ENCODE results near the gene PDLIM1. TPM values are rescaled to one million over a fixed set of nuclear protein-coding genes. Genes with fewer than 3 reads are reported as not detected.
A peak's percentile ranks its signal among the peaks of the same experiment; 100 is the strongest.

Gene PDLIM1
- total and polyA plus RNA-seq, 8 donors, result 41.7 to 289 (median 182) TPM

GRCh38 chr10:95332666-95333249 is 42.0 kb upstream of the PDLIM1 start:
- H3K36me3 ChIP-seq, result peaks cover 15 to 92% (median 52%) of the 10 kb centered on the region in 4 donors
- WGBS, 5 donors, result 93 to 97% (median 95%) methylated on average over 4 of the region's 4 CpGs
- intact Hi-C loops (cut with DNase I; ENCODE audit: low total_unique reads), result no loop called here
- no peak for DNase-seq
- no peak for TF ChIP-seq POLR2A (IDR thresholded peaks at IDR 0.05)
- TF ChIP-seq CTCF (IDR thresholded peaks at IDR 0.05), result no peak
- no peak for TF ChIP-seq POLR2AphosphoS5 (IDR thresholded peaks at IDR 0.05)
- no peak for TF ChIP-seq EP300 (IDR thresholded peaks at IDR 0.05)
- peaks cover 13 to 85% (median 43%) of the 10 kb centered on the region in 4 donors for H3K4me1 ChIP-seq
- H3K27ac ChIP-seq, result peak overlapping the region in 4 of 5 donors; percentile 86 to 92 (median 88)
- H3K27me3 ChIP-seq, result no peaks in the 10 kb centered on the region
- H3K9me3 ChIP-seq, result no peaks in the 10 kb centered on the region
- no peak overlapping the region for H3K4me3 ChIP-seq

GRCh38 chr10:95331596-95332130 is 40.9 kb upstream of the PDLIM1 start:
- Histone ChIP-seq H3K4me3 (no peak overlapping the region), H3K4me1 (peaks cover 22 to 85% (median 51%) of the 10 kb centered on the region in 4 donors), H3K9me3 (no peaks in the 10 kb centered on the region), H3K27me3 (no peaks in the 10 kb centered on the region), H3K36me3 (peaks cover 12 to 82% (median 41%) of the 10 kb centered on the region in 4 donors), H3K27ac (peak overlapping the region in 4 of 5 donors; percentile 65 to 92 (median 88))
- TF ChIP-seq POLR2A (IDR thresholded peaks at IDR 0.05), result no peak
- no peak for TF ChIP-seq EP300 (IDR thresholded peaks at IDR 0.05)
- no peak for TF ChIP-seq CTCF (IDR thresholded peaks at IDR 0.05)
- no peak for DNase-seq
- intact Hi-C loops (cut with DNase I; ENCODE audit: low total_unique reads), result no loop called here
- 87 to 96% (median 89%) methylated on average over 3 of the region's 3 CpGs for WGBS, 5 donors

- no peak for DNase-seq
- Histone ChIP-seq H3K27me3 (no peaks in the 10 kb centered on the region), H3K4me3 (no peak overlapping the region), H3K9me3 (no peaks in the 10 kb centered on the region), H3K36me3 (peaks cover 7 to 75% (median 34%) of the 10 kb centered on the region in 4 donors), H3K4me1 (peaks cover 22 to 85% (median 49%) of the 10 kb centered on the region in 4 donors), H3K27ac (peak overlapping the region in 4 of 5 donors; percentile 65 to 92 (median 88))
- 79 to 92% (median 87%) methylated on average over 1 of the region's 1 CpG for WGBS, 5 donors
- intact Hi-C loops (cut with DNase I; ENCODE audit: low total_unique reads), result no loop called here
- no peak for TF ChIP-seq CTCF (IDR thresholded peaks at IDR 0.05)
- no peak for TF ChIP-seq POLR2A (IDR thresholded peaks at IDR 0.05)
- no peak for TF ChIP-seq POLR2AphosphoS5 (IDR thresholded peaks at IDR 0.05)
- no peak for TF ChIP-seq EP300 (IDR thresholded peaks at IDR 0.05)
Observed at GRCh38 chr10:95330966-95331453, 40.2 kb upstream of the PDLIM1 start.

- no peaks in the 10 kb centered on the region for H3K27me3 ChIP-seq
- peak overlapping the region; percentile 50 to 89 (median 67) for H3K27ac ChIP-seq
- DNase-seq, result no peak
- 78 to 90% (median 83%) methylated on average over 9 of the region's 9 CpGs for WGBS, 5 donors
- no peak overlapping the region for H3K4me3 ChIP-seq
- H3K36me3 ChIP-seq, result peaks cover 7 to 70% (median 27%) of the 10 kb centered on the region in 4 donors
- TF ChIP-seq CTCF (IDR thresholded peaks at IDR 0.05), result no peak
- TF ChIP-seq POLR2A (IDR thresholded peaks at IDR 0.05), result no peak
- no peak for TF ChIP-seq POLR2AphosphoS5 (IDR thresholded peaks at IDR 0.05)
- TF ChIP-seq EP300 (IDR thresholded peaks at IDR 0.05), result no peak
- H3K4me1 ChIP-seq, result peaks cover 15 to 80% (median 43%) of the 10 kb centered on the region in 4 donors
- no peaks in the 10 kb centered on the region for H3K9me3 ChIP-seq
- intact Hi-C loops (cut with DNase I; ENCODE audit: low total_unique reads), result no loop called here
Observed at GRCh38 chr10:95329296-95329695, 38.5 kb upstream of the PDLIM1 start.
